ENCODE data around the gene AAGAB. TPM values are rescaled to one million over a fixed set of nuclear protein-coding genes. Genes with fewer than 3 reads are reported as not detected.

Gene AAGAB
- total RNA-seq, 2 experiments from 2014 or later = 42.6 to 51.2 TPM

GRCh38 chr15:67194171-67195114 is 60.0 kb downstream of the AAGAB start:
- ATAC-seq = no peak
- Mint-ChIP-seq H3K27me3 (no peaks in the 10 kb centered on the region), H3K27ac (no peak overlapping the region), H3K4me3 (no peak overlapping the region), H3K9me3 (no peaks in the 10 kb centered on the region), H3K4me1 (ENCODE audit: low read depth) (peaks cover 13% of the 10 kb centered on the region), H3K36me3 (ENCODE audit: low read depth) (peaks cover 43% of the 10 kb centered on the region)
- ChIA-PET CTCF (interaction anchor here (1.2 kb wide), 1 partner anchor 244 kb away, joined by 3 read pairs; no protein-coding TSS in a partner anchor), POLR2A (interaction anchor here (0.5 kb wide), 1 partner anchor 23 kb away, joined by 3 read pairs; no protein-coding TSS in a partner anchor)
- DNase-seq = no peak
- TF ChIP-seq CTCF (IDR thresholded peaks at IDR 0.05) = no peak
- intact Hi-C loops (cut with micrococcal nuclease) = no loop called here

DNA sequence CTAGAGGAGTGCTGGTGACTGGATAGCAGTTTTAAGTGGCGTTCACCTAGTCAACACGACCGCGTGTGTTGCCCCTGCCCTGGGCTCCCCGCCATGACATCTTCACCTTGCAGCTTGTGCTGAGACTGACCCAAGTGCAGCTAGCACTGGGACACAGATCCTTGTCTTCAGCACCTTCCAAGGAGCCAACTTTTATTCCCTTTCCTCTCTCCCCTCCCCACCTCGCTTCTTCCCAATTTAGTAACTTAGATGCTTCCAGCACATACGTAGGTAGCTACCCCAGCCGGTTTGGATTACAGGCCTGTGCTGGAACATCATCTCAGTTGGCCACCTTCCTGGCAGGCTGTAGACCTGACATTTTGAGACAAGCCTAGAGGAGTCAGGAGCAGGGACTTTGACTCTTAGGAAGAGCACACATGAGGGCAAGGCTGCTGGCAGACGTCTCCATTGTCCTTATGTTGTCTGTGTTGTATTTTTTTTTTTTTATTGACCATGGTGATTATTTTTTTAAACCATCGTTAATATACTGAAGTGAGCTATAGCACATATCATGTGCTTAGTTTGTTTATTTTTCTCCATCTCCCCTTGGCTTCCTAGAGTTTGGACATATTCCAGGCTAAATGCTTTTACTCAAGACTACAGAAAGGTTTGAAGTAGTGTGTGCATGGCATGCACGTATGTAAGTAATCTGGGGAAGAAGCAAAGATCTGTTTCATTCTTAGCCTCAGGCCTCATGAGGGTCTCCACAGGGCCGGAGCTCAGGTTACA is 61.1 kb downstream of the AAGAB start:
- Mint-ChIP-seq H3K9me3 (no peaks in the 10 kb centered on the region), H3K4me1 (ENCODE audit: low read depth) (peaks cover 11% of the 10 kb centered on the region), H3K27me3 (no peaks in the 10 kb centered on the region), H3K36me3 (ENCODE audit: low read depth) (peaks cover 42% of the 10 kb centered on the region), H3K4me3 (no peak overlapping the region), H3K27ac (no peak overlapping the region)
- POLR2A ChIA-PET = interaction anchor here (0.6 kb wide), 1 partner anchor 22 kb away, joined by 3 read pairs; no protein-coding TSS in a partner anchor
- no peak for ATAC-seq
- no peak for DNase-seq
- CTCF ChIA-PET = interaction anchor here (1.2 kb wide), 1 partner anchor 243 kb away, joined by 3 read pairs; no protein-coding TSS in a partner anchor
- no peak for TF ChIP-seq CTCF (IDR thresholded peaks at IDR 0.05)
- intact Hi-C loops (cut with micrococcal nuclease) = no loop called here

GRCh38 chr15:67192185-67192820 is 62.2 kb downstream of the AAGAB start:
- CTCF ChIA-PET = interaction anchor here (1.1 kb wide), 1 partner anchor 8 kb away, joined by 3 read pairs; no protein-coding TSS in a partner anchor
- Mint-ChIP-seq H3K27me3 (no peaks in the 10 kb centered on the region), H3K27ac (peak overlapping the region; percentile 76), H3K4me3 (no peak overlapping the region), H3K4me1 (ENCODE audit: low read depth) (peaks cover 7% of the 10 kb centered on the region), H3K9me3 (no peaks in the 10 kb centered on the region), H3K36me3 (ENCODE audit: low read depth) (peaks cover 46% of the 10 kb centered on the region)
- ATAC-seq = peak; percentile 42
- TF ChIP-seq CTCF (IDR thresholded peaks at IDR 0.05) = no peak
- DNase-seq = no peak
- POLR2A ChIA-PET = interaction anchor here (0.6 to 1.0 kb wide), 3 partner anchors 14 to 21 kb away, joined by 3 to 5 read pairs (median 3); no protein-coding TSS in a partner anchor
- intact Hi-C loops (cut with micrococcal nuclease) = no loop called here

DNA sequence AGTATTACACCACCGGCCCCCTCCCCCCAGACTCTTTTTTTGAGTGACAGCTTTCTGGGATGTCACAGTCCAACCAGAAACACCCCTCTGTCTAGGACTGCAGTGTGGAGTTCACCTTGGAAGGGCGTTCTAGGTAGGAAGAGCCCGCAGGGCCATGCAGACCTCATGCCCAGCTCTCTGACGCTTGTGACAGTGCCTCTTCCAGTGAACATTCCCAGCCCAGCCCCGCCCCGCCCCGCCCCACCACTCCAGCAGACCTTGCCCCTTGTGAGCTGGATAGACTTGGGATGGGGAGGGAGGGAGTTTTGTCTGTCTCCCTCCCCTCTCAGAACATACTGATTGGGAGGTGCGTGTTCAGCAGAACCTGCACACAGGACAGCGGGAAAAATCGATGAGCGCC is 63.6 kb downstream of the AAGAB start:
- ATAC-seq (no peak), DNase-seq (no peak)
- CTCF ChIA-PET = interaction anchor here (1.1 kb wide), 1 partner anchor 9 kb away, joined by 3 read pairs; no protein-coding TSS in a partner anchor
- POLR2A ChIA-PET = interaction anchor here (0.9 kb wide), 1 partner anchor 24 kb away, joined by 3 read pairs; no protein-coding TSS in a partner anchor
- H3K9me3 Mint-ChIP-seq = no peaks in the 10 kb centered on the region
- no peak for TF ChIP-seq CTCF (IDR thresholded peaks at IDR 0.05)
- no peak overlapping the region for H3K4me3 Mint-ChIP-seq
- intact Hi-C loops (cut with micrococcal nuclease) = no loop called here
- H3K36me3 Mint-ChIP-seq (ENCODE audit: low read depth) = peaks cover 41% of the 10 kb centered on the region
- no peaks in the 10 kb centered on the region for H3K27me3 Mint-ChIP-seq
- peaks cover 11% of the 10 kb centered on the region for H3K4me1 Mint-ChIP-seq (ENCODE audit: low read depth)
- H3K27ac Mint-ChIP-seq = no peak overlapping the region

All from activated CD8-positive, alpha-beta T cell treated with anti-CD3 and anti-CD28 coated beads for 36 hours (primary cell).